Activated naive CD4-positive, alpha-beta T cell treated with anti-CD3 and anti-CD28 coated beads, Interleukin-2, amount 50 U/mL, for 72 hours (primary cell): Measurements from ENCODE around the gene PRDM10. TPM values are rescaled to one million over a fixed set of nuclear protein-coding genes. Genes with fewer than 3 reads are reported as not detected.
A peak's percentile ranks its signal among the peaks of the same experiment; 100 is the strongest.
"Not testable (repeated sequence)": the region's sequence is repeated elsewhere in the genome, so short reads cannot be mapped to it uniquely, and the experiment has no call there.

Experiments
- ATAC-seq, 2 donors: fragments of 150-1000 bp; cut with Tn5 transposase; 2 replicates each; pipeline ENCODE4 v1.10.0; 2021; ENCODE audit warnings: mild to moderate bottlenecking in 2 of 2, moderate library complexity in 2 of 2
- DNase-seq, 2 donors: peaks; one replicate each; pipeline ENCODE4 v3.0.0; 2021 to 2022; ENCODE audit warnings: low spot score in 2 of 2
- H3K27ac Mint-ChIP-seq, 2 donors: one replicate each; pipeline ENCODE4 v1.8.0; 2022; ENCODE audit warnings: mild to moderate bottlenecking in 2 of 2, mixed read lengths in 2 of 2
- H3K36me3 Mint-ChIP-seq, 2 donors: one replicate each; pipeline ENCODE4 v1.8.0; 2022; ENCODE audit warnings: mixed read lengths in 2 of 2
- H3K9me3 Mint-ChIP-seq, 2 donors: one replicate each; pipeline ENCODE4 v1.8.0; 2022; ENCODE audit warnings: mixed read lengths in 2 of 2
- total RNA-seq, 2 donors: library from RNA; stranded (reverse); gene quantifications; one replicate each; pipeline ENCODE4 v1.2.3, GENCODE V29; 2022

The PRDM10 gene
- total RNA-seq, 2 donors from 2014 or later = 13.0 to 28.1 TPM

- DNase-seq (no peak), ATAC-seq (no peak)
- no peaks in the 10 kb centered on the region for H3K9me3 Mint-ChIP-seq
- no peak overlapping the region for H3K27ac Mint-ChIP-seq
- H3K36me3 Mint-ChIP-seq = no peaks in the 10 kb centered on the region
Measured at GRCh38 chr11:130025371-130025770, 22.7 kb upstream of the PRDM10 start.

- Mint-ChIP-seq H3K36me3 (no peaks in the 10 kb centered on the region), H3K9me3 (no peaks in the 10 kb centered on the region), H3K27ac (no peak overlapping the region)
- DNase-seq = no peak
- ATAC-seq = no peak
Measured at GRCh38 chr11:130024361-130024760, 21.7 kb upstream of the PRDM10 start.

GRCh38 chr11:130023204-130023603 lies 20.6 kb upstream of the PRDM10 start:
- peak overlapping the region in 1 of 2 donors; percentile 73 for H3K27ac Mint-ChIP-seq
- no peak for ATAC-seq
- H3K36me3 Mint-ChIP-seq = no peaks in the 10 kb centered on the region
- no peak for DNase-seq
- no peaks in the 10 kb centered on the region for H3K9me3 Mint-ChIP-seq

DNA sequence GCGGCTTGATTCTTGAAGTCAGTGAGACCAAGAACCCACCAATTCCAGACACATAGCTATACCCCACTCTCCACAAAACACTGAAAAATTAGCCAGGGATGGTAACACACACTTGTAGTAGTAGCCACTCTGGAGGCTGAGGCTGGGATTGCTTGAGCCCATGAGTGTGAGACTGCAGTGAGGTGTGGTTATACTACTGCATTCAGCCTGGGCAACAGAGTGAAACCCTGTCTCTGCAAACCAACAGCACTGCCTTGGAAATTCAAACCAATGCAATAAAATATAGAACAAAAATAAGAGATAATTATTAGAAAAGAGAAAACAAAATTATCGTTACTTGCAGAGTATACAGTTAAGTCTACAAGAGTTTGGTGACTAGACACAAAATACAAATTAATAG lies 20.2 kb upstream of the PRDM10 start:
- Mint-ChIP-seq H3K36me3 (no peaks in the 10 kb centered on the region), H3K9me3 (no peaks in the 10 kb centered on the region), H3K27ac (no peak overlapping the region)
- DNase-seq (no peak), ATAC-seq (no peak)

GRCh38 chr11:130021606-130022005 lies 19.0 kb upstream of the PRDM10 start:
- H3K9me3 Mint-ChIP-seq, H3K27ac Mint-ChIP-seq, ATAC-seq, H3K36me3 Mint-ChIP-seq, DNase-seq: not testable (repeated sequence)

GRCh38 chr11:130020323-130020722 lies 17.7 kb upstream of the PRDM10 start:
- no peak for DNase-seq
- Mint-ChIP-seq H3K36me3 (peaks cover 0 to 5% of the 10 kb centered on the region in 2 donors), H3K27ac (no peak overlapping the region), H3K9me3 (peaks cover 3 to 5% of the 10 kb centered on the region in 2 donors)
- no peak for ATAC-seq

DNA sequence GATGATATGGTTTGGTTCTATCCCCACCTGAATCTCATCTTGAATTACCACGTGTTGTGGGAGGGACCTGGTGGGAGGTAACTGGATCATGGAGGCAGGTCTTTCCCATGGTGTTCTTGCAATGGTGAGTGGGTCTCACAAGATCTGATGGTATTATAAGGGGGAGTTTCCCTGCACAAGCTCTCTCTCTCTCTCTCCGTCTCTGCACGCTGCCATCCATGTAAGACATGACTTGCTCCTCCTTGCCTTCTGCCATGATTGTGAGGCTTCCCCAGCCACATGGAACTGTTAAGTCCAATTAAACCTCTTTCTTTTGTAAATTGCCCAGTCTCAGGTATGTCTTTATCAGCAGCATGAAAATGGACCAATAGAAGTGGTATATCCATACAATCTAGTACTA lies 13.2 kb upstream of the PRDM10 start:
- not testable (repeated sequence) for DNase-seq, ATAC-seq, H3K27ac Mint-ChIP-seq, H3K9me3 Mint-ChIP-seq, H3K36me3 Mint-ChIP-seq

GRCh38 chr11:130008326-130008725 lies 5.7 kb upstream of the PRDM10 start:
- no peak for DNase-seq
- no peaks in the 10 kb centered on the region for H3K9me3 Mint-ChIP-seq
- H3K36me3 Mint-ChIP-seq = no peaks in the 10 kb centered on the region
- ATAC-seq = no peak
- no peak overlapping the region for H3K27ac Mint-ChIP-seq

- no peak for ATAC-seq
- no peaks in the 10 kb centered on the region for H3K9me3 Mint-ChIP-seq
- H3K27ac Mint-ChIP-seq = no peak overlapping the region
- no peaks in the 10 kb centered on the region for H3K36me3 Mint-ChIP-seq
- DNase-seq = no peak
Measured at GRCh38 chr11:130006929-130007328, 4.3 kb upstream of the PRDM10 start.

DNA sequence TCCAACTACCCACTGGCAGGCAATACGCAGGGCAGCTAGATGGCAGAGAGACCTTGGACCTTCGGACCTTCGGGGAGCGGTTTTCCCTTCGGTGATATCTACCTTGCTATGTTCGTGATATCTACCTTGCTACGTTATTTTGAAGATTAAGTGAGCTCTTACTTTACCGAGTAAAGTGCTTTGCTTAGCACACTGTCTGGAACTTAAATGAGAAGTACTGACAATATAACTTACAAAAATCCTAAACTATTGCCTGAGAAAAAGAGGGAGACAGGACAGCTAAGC lies 1.0 kb upstream of the PRDM10 start:
- peak overlapping the region; percentile 95 to 100 for H3K27ac Mint-ChIP-seq
- peaks cover 6 to 7% of the 10 kb centered on the region in 2 donors for H3K36me3 Mint-ChIP-seq
- no peak for DNase-seq
- ATAC-seq = no peak
- H3K9me3 Mint-ChIP-seq = no peaks in the 10 kb centered on the region

GRCh38 chr11:130002846-130003716 lies 446 bp upstream of the PRDM10 start:
- no peaks in the 10 kb centered on the region for H3K9me3 Mint-ChIP-seq
- peak; percentile 83 for ATAC-seq
- peak overlapping the region; percentile 99 to 100 for H3K27ac Mint-ChIP-seq
- DNase-seq = peak; percentile 90
- H3K36me3 Mint-ChIP-seq = peaks cover 6 to 7% of the 10 kb centered on the region in 2 donors

- peak; percentile 18 to 32 for ATAC-seq
Measured at GRCh38 chr11:130001461-130002351, 929 bp downstream of the PRDM10 start.

DNA sequence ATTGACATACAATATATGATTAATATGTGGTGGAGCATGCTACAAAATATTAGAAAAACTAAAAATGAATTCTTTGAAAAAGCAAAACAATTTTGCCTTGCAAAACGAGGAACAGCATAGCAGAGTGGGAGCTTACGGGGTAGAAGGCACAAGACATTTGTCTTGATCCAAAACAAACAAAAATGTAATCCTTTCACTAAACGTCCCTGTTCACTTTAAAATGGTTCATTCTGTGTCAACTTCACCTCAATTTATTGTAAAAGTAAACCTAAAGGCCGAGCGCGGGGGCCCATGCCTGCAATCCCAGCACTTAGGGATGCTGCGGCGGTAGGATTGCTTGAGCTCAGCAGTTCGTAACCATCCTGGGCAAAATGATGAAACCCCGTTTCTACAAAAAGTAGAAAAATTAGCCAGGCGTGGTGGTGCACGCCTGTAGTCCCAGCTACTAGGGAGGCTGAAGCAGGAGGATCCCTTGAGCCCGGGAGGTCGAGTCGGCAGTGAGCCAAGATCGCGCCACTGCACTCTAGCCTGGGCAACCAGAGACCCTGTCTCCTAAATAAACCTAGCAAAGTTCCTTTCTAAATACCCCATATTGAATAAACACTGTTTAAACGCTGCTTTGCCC lies 2.0 kb downstream of the PRDM10 start:
- H3K27ac Mint-ChIP-seq = peak overlapping the region; percentile 95 to 97
- ATAC-seq = no peak
- H3K36me3 Mint-ChIP-seq = peaks cover 7 to 16% of the 10 kb centered on the region in 2 donors
- H3K9me3 Mint-ChIP-seq = no peaks in the 10 kb centered on the region
- DNase-seq = no peak

More at GRCh38 chr11:130001461-130002351, 929 bp downstream of the PRDM10 start:
- peak in 1 of 2 donors; percentile 73 for DNase-seq
- peak overlapping the region; percentile 97 to 100 for H3K27ac Mint-ChIP-seq
- H3K36me3 Mint-ChIP-seq = peaks cover 7 to 10% of the 10 kb centered on the region in 2 donors
- H3K9me3 Mint-ChIP-seq = no peaks in the 10 kb centered on the region

DNA sequence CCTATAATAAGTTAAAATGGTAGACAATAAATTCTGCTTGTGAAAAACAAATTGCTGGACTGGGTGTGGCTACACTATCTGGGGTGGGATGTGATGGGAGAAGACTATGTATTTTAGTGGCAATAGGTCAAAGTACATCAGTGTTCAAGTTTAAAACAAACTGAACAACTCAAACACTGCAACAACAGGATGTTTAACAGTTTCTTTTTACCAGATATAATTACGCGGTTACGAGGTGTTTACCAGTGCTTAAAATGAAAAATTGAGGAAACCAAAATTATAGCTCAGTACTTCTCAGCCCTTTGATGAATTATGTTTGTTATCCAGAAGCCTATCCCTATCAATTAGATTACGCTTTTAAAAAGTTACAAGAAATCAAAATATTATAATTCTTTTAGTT lies 3.2 kb downstream of the PRDM10 start:
- DNase-seq = no peak
- ATAC-seq = no peak
- Mint-ChIP-seq H3K9me3 (no peaks in the 10 kb centered on the region), H3K27ac (no peak overlapping the region), H3K36me3 (peaks cover 7 to 16% of the 10 kb centered on the region in 2 donors)

- ATAC-seq (no peak), DNase-seq (no peak)
- Mint-ChIP-seq H3K9me3 (no peaks in the 10 kb centered on the region), H3K27ac (peak overlapping the region in 1 of 2 donors; percentile 46), H3K36me3 (peaks cover 7 to 16% of the 10 kb centered on the region in 2 donors)
Measured at GRCh38 chr11:129998905-129999304, 3.7 kb downstream of the PRDM10 start.

GRCh38 chr11:129998107-129998506 lies 4.5 kb downstream of the PRDM10 start:
- DNase-seq (no peak), ATAC-seq (no peak)
- Mint-ChIP-seq H3K9me3 (no peaks in the 10 kb centered on the region), H3K36me3 (peaks cover 7 to 16% of the 10 kb centered on the region in 2 donors), H3K27ac (no peak overlapping the region)

DNA sequence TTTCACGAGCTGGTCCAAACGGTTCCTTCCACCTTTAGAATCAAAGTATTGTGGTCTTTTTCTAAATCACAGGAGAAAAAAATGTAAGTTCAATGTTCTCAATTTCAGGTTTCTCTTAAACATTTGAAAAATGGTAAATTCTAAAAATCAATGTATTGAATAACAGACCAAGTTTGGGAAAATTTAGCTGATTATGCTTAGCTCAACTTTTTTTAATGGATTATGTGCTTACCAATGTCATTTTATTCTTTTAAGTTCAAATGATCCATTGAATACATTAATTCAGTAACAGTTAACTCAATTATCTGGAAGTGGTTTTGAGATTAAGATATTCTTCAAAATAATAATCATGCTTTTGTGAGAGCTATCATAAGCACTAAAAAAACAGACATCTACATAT lies 5.1 kb downstream of the PRDM10 start:
- Mint-ChIP-seq H3K9me3 (no peaks in the 10 kb centered on the region), H3K27ac (no peak overlapping the region), H3K36me3 (peaks cover 7 to 16% of the 10 kb centered on the region in 2 donors)
- DNase-seq (no peak), ATAC-seq (no peak)
